Gastrocnemius medialis (tissue), 4 donors: ENCODE data around the gene TBCD. TPM values are rescaled to one million over a fixed set of nuclear protein-coding genes. Genes with fewer than 3 reads are reported as not detected.

Experiments used
- ATAC-seq, 2 donors: fragments of 150-250 bp; one replicate each; pipeline ENCODE4 v1.9.1; 2016
- DNase-seq, 2 donors: peaks; one replicate each; pipeline ENCODE4 v3.0.0-alpha.2; 2019
- H3K27ac ChIP-seq, 4 donors: fragments of 200-600 bp; sonication (generic); 1 replicate in 1 of 4; 2 replicates in 3 of 4; pipeline ENCODE4 v1.5.1; 2016 to 2018; ENCODE audit warnings: mild to moderate bottlenecking in 2 of 4, moderate library complexity in 1 of 4
- H3K27me3 ChIP-seq, 3 donors: fragments of 200-600 bp; sonication (generic) in 2 of 3; 1 replicate in 1 of 3; 2 replicates in 2 of 3; pipeline versions ENCODE4 v1.5.1 to v1.6.0; 2016 to 2019; ENCODE audit warnings: mild to moderate bottlenecking in 1 of 3, moderate library complexity in 1 of 3
- H3K36me3 ChIP-seq, 2 donors: fragments of 200-600 bp; sonication (generic) in 1 of 2; one replicate each; pipeline ENCODE4 v1.5.1; 2017 to 2018
- H3K4me1 ChIP-seq, 2 donors: fragments of 200-600 bp; sonication (generic) in 1 of 2; one replicate each; pipeline ENCODE4 v1.5.1; 2016 to 2017; ENCODE audit warnings: mild to moderate bottlenecking in 2 of 2
- H3K4me3 ChIP-seq, 4 donors: fragments of 200-600 bp; sonication (generic) in 3 of 4; 1 replicate in 1 of 4; 2 replicates in 3 of 4; pipeline ENCODE4 v1.5.1; 2016 to 2019; ENCODE audit warnings: mild to moderate bottlenecking in 2 of 4
- H3K9me3 ChIP-seq, 3 donors: fragments of 200-600 bp; sonication (generic) in 2 of 3; 1 replicate in 1 of 3; 2 replicates in 2 of 3; pipeline ENCODE4 v1.5.1; 2016 to 2019
- CTCF ChIP-seq, 5 experiments: fragments of 450-650 bp in 3 of 5; fragments of 200-600 bp in 2 of 5; sonication (generic) in 2 of 5; IDR thresholded peaks in 4 of 5; conservative IDR thresholded peaks in 1 of 5; 1 replicate in 4 of 5; 2 replicates in 1 of 5; pipeline ENCODE4 v1.5.1; 2016 to 2019; ENCODE audit warnings: antibody characterized with exemption in 5 of 5, mild to moderate bottlenecking in 3 of 5, moderate library complexity in 3 of 5
- POLR2A ChIP-seq, 2 donors: fragments of 450-650 bp; IDR thresholded peaks; one replicate each; pipeline ENCODE4 v1.6.1; 2017; ENCODE audit warnings: antibody characterized with exemption in 2 of 2, mild to moderate bottlenecking in 2 of 2, moderate library complexity in 2 of 2
- in situ Hi-C, 4 donors: fragments of 200-750 bp; cut with MboI; loops; one replicate each; pipeline versions ENCODE4 v1.15.0 to v1.8.0; 2017; ENCODE audit warnings: low sequenced_read_pairs in 4 of 4
- intact Hi-C: fragments of 100-400 bp; cut with DNase I; formaldehyde crosslinking; loops from one replicate; pipeline ENCODE4 v1.15.1; 2023; ENCODE audit warnings: low total_unique reads
- total RNA-seq, 4 donors: library from RNA; depleted of rRNA; stranded (reverse); fragments of >200 nt; gene quantifications; one replicate each; pipeline versions ENCODE4 v1.1.0 to v1.2.3, GENCODE V29; 2016

TBCD gene
- total RNA-seq, 4 donors from 2014 or later, result 18.0 to 50.4 (median 33.3) TPM

- in situ Hi-C loops (no loop called here), intact Hi-C loops (no loop called here)
- DNase-seq, result no peak
- Histone ChIP-seq H3K4me1 (peaks cover 13 to 26% of the 10 kb centered on the region in 2 donors), H3K9me3 (no peaks in the 10 kb centered on the region), H3K27ac (peak overlapping the region in 3 of 4 donors; percentile 4 to 63 (median 36)), H3K4me3 (peak overlapping the region in 3 of 4 donors; percentile 6 to 39 (median 9)), H3K27me3 (no peaks in the 10 kb centered on the region), H3K36me3 (no peaks in the 10 kb centered on the region)
- no peak for ATAC-seq
- no peak for TF ChIP-seq POLR2A (IDR thresholded peaks at IDR 0.05)
- TF ChIP-seq CTCF (IDR thresholded peaks at IDR 0.05 in 4 of 5, conservative IDR thresholded peaks at IDR 0.05 in 1 of 5), result no peak
These were observed 80.5 kb downstream of the TBCD start for GRCh38 chr17:82832411-82832810.

- Histone ChIP-seq H3K36me3 (no peaks in the 10 kb centered on the region), H3K27me3 (no peaks in the 10 kb centered on the region), H3K4me3 (peak overlapping the region in 1 of 4 donors; percentile 39), H3K27ac (peak overlapping the region in 3 of 4 donors; percentile 4 to 63 (median 36)), H3K9me3 (no peaks in the 10 kb centered on the region), H3K4me1 (peaks cover 19 to 31% of the 10 kb centered on the region in 2 donors)
- ATAC-seq (no peak), DNase-seq (no peak)
- intact Hi-C loops (no loop called here), in situ Hi-C loops (no loop called here)
- TF ChIP-seq CTCF (IDR thresholded peaks at IDR 0.05 in 4 of 5, conservative IDR thresholded peaks at IDR 0.05 in 1 of 5) (no peak), POLR2A (IDR thresholded peaks at IDR 0.05) (no peak)
These were observed 81.1 kb downstream of the TBCD start for GRCh38 chr17:82832881-82833475.

GRCh38 chr17:82835122-82835521, 83.3 kb downstream of the TBCD start:
- intact Hi-C loops (no loop called here), in situ Hi-C loops (no loop called here)
- Histone ChIP-seq H3K4me3 (no peak overlapping the region), H3K36me3 (no peaks in the 10 kb centered on the region), H3K4me1 (peaks cover 22 to 34% of the 10 kb centered on the region in 2 donors), H3K27me3 (no peaks in the 10 kb centered on the region), H3K27ac (peak overlapping the region in 3 of 4 donors; percentile 5 to 84 (median 23)), H3K9me3 (no peaks in the 10 kb centered on the region)
- ATAC-seq (no peak), DNase-seq (no peak)
- TF ChIP-seq CTCF (IDR thresholded peaks at IDR 0.05 in 4 of 5, conservative IDR thresholded peaks at IDR 0.05 in 1 of 5) (no peak), POLR2A (IDR thresholded peaks at IDR 0.05) (no peak)

GRCh38 chr17:82835766-82836512, 84.1 kb downstream of the TBCD start:
- ATAC-seq (no peak), DNase-seq (no peak)
- TF ChIP-seq POLR2A (IDR thresholded peaks at IDR 0.05) (no peak), CTCF (IDR thresholded peaks at IDR 0.05 in 4 of 5, conservative IDR thresholded peaks at IDR 0.05 in 1 of 5) (no peak)
- Histone ChIP-seq H3K27me3 (no peaks in the 10 kb centered on the region), H3K9me3 (no peaks in the 10 kb centered on the region), H3K4me1 (peaks cover 22 to 33% of the 10 kb centered on the region in 2 donors), H3K27ac (peak overlapping the region; percentile 64 to 88 (median 84)), H3K36me3 (no peaks in the 10 kb centered on the region), H3K4me3 (no peak overlapping the region)
- intact Hi-C loops, result no loop called here
- in situ Hi-C loops, result no loop called here
